A673 (cell line): ENCODE data around the gene KDM4F. TPM values are rescaled to one million over a fixed set of nuclear protein-coding genes. Genes with fewer than 3 reads are reported as not detected.

ENCODE experiments used
- BruUV-seq: library from RNA; stranded (reverse); fragments of 400-500 nt; replicated peaks from 2 replicates; lab custom pipeline; 2021; lab: Mats Ljungman, UMichigan
- CTCF ChIA-PET: fragments of 300-600 bp; sonication (Branson Sonifier 250); formaldehyde crosslinking; loops from one replicate; lab custom pipeline; 2022; ENCODE audit warnings: antibody characterized with exemption; lab: Charles Lee
- POLR2A ChIA-PET: fragments of 300-600 bp; sonication (Branson Sonifier 250); formaldehyde crosslinking; loops from one replicate; lab custom pipeline; 2022; ENCODE audit warnings: antibody characterized with exemption; ENCODE audit not compliant: low non-redundant PET; lab: Charles Lee
- DNase-seq: peaks from one replicate; pipeline ENCODE4 v3.0.0-alpha.2; 2015; ENCODE audit warnings: low spot score
- H3K27ac ChIP-seq: fragments of 200-600 bp; sonication (generic); 2 replicates; pipeline ENCODE4 v1.5.1; 2016; ENCODE audit warnings: mixed run types, low read depth, mild to moderate bottlenecking, mixed read lengths, antibody characterized with exemption, low read length; ENCODE audit not compliant: poor library complexity, severe bottlenecking
- H3K27me3 ChIP-seq: fragments of 200-600 bp; sonication (generic); replicated peaks from 2 replicates; pipeline ENCODE4 v1.6.1; 2017; ENCODE audit warnings: mixed run types, low read depth, mild to moderate bottlenecking, mixed read lengths, antibody characterized with exemption, low read length; ENCODE audit not compliant: insufficient read depth, poor library complexity
- H3K36me3 ChIP-seq: fragments of 200-600 bp; sonication (generic); 2 replicates; pipeline ENCODE4 v1.6.1; 2016; ENCODE audit warnings: mixed run types, mild to moderate bottlenecking, mixed read lengths, antibody characterized with exemption, low read length; ENCODE audit not compliant: insufficient read depth, poor library complexity, severe bottlenecking
- H3K4me1 ChIP-seq: fragments of 200-600 bp; sonication (generic); 2 replicates; pipeline ENCODE4 v1.6.1; 2017; ENCODE audit warnings: mixed run types, mild to moderate bottlenecking, mixed read lengths, antibody characterized with exemption, low read length; ENCODE audit not compliant: insufficient read depth, poor library complexity, severe bottlenecking
- H3K4me3 ChIP-seq: fragments of 200-600 bp; sonication (generic); 2 replicates; pipeline ENCODE4 v1.5.1; 2016; ENCODE audit warnings: low read depth, mixed run types, mild to moderate bottlenecking, mixed read lengths, low read length; ENCODE audit not compliant: poor library complexity, severe bottlenecking
- H3K9me3 ChIP-seq: fragments of 200-600 bp; sonication (generic); 2 replicates; pipeline ENCODE4 v1.6.1; 2016; ENCODE audit warnings: mixed run types, low read depth, mild to moderate bottlenecking, mixed read lengths, antibody characterized with exemption, low read length; ENCODE audit not compliant: poor library complexity, severe bottlenecking
- EZH2 ChIP-seq: fragments of 200-600 bp; sonication (generic); IDR thresholded peaks from 2 replicates; pipeline ENCODE4 v1.6.1; 2017; ENCODE audit warnings: borderline replicate concordance, low read depth, mild to moderate bottlenecking, mixed read lengths, antibody characterized with exemption, low read length; ENCODE audit not compliant: poor library complexity, severe bottlenecking
- intact Hi-C: fragments of 100-400 bp; cut with micrococcal nuclease; formaldehyde crosslinking; loops from one replicate; pipeline ENCODE4 v1.10.0; 2022; ENCODE audit not compliant: unreplicated experiment
- total RNA-seq: library from RNA; stranded (reverse); gene quantifications from 2 replicates; pipeline ENCODE4 v1.2.3, GENCODE V29; 2021
- TF ChIP-seq, protein P1 (sequence below): fragments of 300-800, 200-600 bp; sonication (generic); conservative IDR thresholded peaks from 2 replicates; pipeline ENCODE4 v1.5.1; 2017; ENCODE audit warnings: low read depth, mild to moderate bottlenecking, antibody characterized with exemption, low read length, moderate library complexity, mixed read lengths

KDM4F gene
- total RNA-seq, 1 experiment from 2014 or later: not detected

DNA sequence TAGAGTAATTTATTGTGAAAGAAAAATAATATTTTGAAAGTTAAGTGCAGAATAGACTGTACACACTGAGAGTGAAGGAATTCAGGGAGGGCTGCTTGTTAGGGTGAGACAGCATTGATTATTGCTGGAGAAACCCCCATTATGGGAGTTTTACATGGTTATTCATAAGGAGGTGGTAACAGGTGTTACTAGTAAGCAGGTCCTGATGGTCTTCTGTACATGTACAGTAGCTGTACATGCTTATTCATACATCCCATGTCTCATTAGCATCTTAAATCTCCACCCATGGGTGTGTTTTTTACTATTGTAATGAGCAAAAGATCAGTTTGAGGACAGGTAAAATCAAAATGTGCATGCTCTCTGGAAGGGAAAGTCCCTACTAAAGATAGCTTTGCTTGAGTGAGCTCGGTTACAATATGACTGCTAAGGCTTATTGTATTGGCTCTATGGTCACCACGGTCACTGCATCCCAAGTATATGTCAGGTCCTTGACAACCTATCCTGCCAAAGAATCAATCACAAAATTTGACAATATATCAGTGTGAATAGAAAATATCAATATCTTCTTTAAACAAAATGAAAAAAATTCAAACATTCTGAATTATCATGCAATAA lies 6.2 kb downstream of the KDM4F start:
- H3K9me3 ChIP-seq: no peaks in the 10 kb centered on the region
- H3K4me1 ChIP-seq: no peaks in the 10 kb centered on the region
- TF ChIP-seq, protein P1, sequence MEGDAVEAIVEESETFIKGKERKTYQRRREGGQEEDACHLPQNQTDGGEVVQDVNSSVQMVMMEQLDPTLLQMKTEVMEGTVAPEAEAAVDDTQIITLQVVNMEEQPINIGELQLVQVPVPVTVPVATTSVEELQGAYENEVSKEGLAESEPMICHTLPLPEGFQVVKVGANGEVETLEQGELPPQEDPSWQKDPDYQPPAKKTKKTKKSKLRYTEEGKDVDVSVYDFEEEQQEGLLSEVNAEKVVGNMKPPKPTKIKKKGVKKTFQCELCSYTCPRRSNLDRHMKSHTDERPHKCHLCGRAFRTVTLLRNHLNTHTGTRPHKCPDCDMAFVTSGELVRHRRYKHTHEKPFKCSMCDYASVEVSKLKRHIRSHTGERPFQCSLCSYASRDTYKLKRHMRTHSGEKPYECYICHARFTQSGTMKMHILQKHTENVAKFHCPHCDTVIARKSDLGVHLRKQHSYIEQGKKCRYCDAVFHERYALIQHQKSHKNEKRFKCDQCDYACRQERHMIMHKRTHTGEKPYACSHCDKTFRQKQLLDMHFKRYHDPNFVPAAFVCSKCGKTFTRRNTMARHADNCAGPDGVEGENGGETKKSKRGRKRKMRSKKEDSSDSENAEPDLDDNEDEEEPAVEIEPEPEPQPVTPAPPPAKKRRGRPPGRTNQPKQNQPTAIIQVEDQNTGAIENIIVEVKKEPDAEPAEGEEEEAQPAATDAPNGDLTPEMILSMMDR: no peak
- no peak for TF ChIP-seq EZH2
- H3K4me3 ChIP-seq: no peak overlapping the region
- H3K27me3 ChIP-seq: no peaks in the 10 kb centered on the region
- no peak for DNase-seq
- H3K27ac ChIP-seq: no peak overlapping the region
- no TSS peak for BruUV-seq
- no peaks in the 10 kb centered on the region for H3K36me3 ChIP-seq
- intact Hi-C loops: no loop called here
- ChIA-PET POLR2A (no interaction called here), CTCF (no interaction called here)

DNA sequence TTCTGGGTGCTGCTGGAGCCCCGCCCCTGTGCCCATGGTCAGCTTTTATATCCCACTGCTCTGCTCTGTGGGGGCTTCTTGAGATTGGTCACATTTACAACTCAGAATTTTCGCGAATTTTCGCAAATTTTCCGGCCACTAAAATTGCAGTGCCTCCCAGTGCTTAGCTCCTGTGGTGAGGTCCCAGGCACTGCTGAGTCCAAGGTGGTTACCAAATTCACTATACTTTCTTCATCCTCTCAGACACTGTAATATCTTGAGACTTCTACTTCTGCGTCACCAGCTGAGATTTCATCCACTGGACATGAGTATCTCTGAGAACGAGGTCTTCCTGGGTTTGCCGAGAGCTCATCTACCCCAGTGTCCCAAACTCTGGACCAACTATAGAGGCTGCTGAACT lies 8.7 kb downstream of the KDM4F start:
- Histone ChIP-seq H3K4me1 (no peaks in the 10 kb centered on the region), H3K27ac (no peak overlapping the region), H3K4me3 (no peak overlapping the region), H3K36me3 (no peaks in the 10 kb centered on the region), H3K9me3 (no peaks in the 10 kb centered on the region), H3K27me3 (peaks cover 8% of the 10 kb centered on the region)
- ChIA-PET CTCF (no interaction called here), POLR2A (no interaction called here)
- intact Hi-C loops: no loop called here
- no peak for DNase-seq
- BruUV-seq: no TSS peak
- no peak for TF ChIP-seq EZH2
- TF ChIP-seq, protein P1: no peak

DNA sequence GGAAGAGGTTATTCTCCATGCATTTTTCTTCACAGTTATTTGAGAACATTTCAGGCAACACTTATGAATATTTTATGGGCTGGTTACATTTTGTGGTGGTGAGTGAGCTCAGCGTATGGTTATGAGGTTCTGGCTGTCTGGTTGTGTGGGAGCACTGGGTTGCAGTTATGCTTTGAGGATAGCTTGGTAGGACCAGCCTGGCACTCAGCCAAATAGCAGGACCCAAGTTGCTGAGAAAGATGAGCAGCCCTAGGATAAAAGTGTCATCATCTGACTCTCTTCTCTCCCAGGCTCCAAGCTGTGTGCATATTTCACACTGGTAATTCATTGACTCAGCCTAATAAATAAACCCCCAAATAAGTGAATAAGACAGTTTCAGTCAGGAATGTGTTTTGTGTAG lies 9.4 kb downstream of the KDM4F start:
- Histone ChIP-seq H3K27ac (no peak overlapping the region), H3K27me3 (peaks cover 8% of the 10 kb centered on the region), H3K4me3 (no peak overlapping the region), H3K4me1 (no peaks in the 10 kb centered on the region), H3K36me3 (no peaks in the 10 kb centered on the region), H3K9me3 (no peaks in the 10 kb centered on the region)
- no TSS peak for BruUV-seq
- ChIA-PET POLR2A (no interaction called here), CTCF (no interaction called here)
- DNase-seq: no peak
- intact Hi-C loops: no loop called here
- TF ChIP-seq EZH2: no peak
- TF ChIP-seq, protein P1: no peak
